CD4-positive, CD25-positive, alpha-beta regulatory T cell (primary cell): Measurements from ENCODE around the gene RINT1. TPM values are rescaled to one million over a fixed set of nuclear protein-coding genes. Genes with fewer than 3 reads are reported as not detected.
A peak's percentile ranks its signal among the peaks of the same experiment; 100 is the strongest.

Source experiments
- ATAC-seq, 2 donors: fragments of 150-1000 bp; cut with Tn5 transposase; one replicate each; pipeline ENCODE4 v1.10.0; 2021; ENCODE audit warnings: low read depth in 2 of 2, moderate number of reproducible peaks in 2 of 2, moderate library complexity in 1 of 2
- DNase-seq, 3 donors: peaks; one replicate each; pipeline versions ENCODE4 v3.0.0 to v3.0.0-alpha.2; 2012 to 2022; ENCODE audit warnings: mixed read lengths in 1 of 3
- H3K27ac ChIP-seq: one replicate; pipeline ENCODE4 v1.7.0; 2013; ENCODE audit warnings: mild to moderate bottlenecking, low read length; ENCODE audit not compliant: insufficient read depth, poor library complexity, severe bottlenecking
- H3K27me3 ChIP-seq: one replicate; pipeline ENCODE4 v1.7.0; 2013; ENCODE audit warnings: low read length; ENCODE audit not compliant: control insufficient read depth, insufficient read depth
- H3K36me3 ChIP-seq: one replicate; pipeline ENCODE4 v1.7.0; 2013; ENCODE audit warnings: mild to moderate bottlenecking, low read length, moderate library complexity; ENCODE audit not compliant: control insufficient read depth, insufficient read depth
- H3K4me1 ChIP-seq: 2 replicates; pipeline ENCODE4 v1.7.0; 2013; ENCODE audit warnings: mild to moderate bottlenecking, low read length; ENCODE audit not compliant: insufficient read depth, control insufficient read depth, poor library complexity, severe bottlenecking
- H3K4me3 ChIP-seq: one replicate; pipeline ENCODE4 v1.7.0; 2013; ENCODE audit warnings: low read depth, mild to moderate bottlenecking, low read length, moderate library complexity
- H3K9me3 ChIP-seq, 2 experiments: 1 replicate in 1 of 2; 2 replicates in 1 of 2; pipeline ENCODE4 v1.7.0; 2013; ENCODE audit warnings: low read length in 2 of 2, mild to moderate bottlenecking in 1 of 2, moderate library complexity in 1 of 2; ENCODE audit not compliant: control insufficient read depth in 2 of 2
- H3K27ac Mint-ChIP-seq, 3 donors: one replicate each; pipeline ENCODE4 v1.8.0; 2020 to 2022; ENCODE audit warnings: mild to moderate bottlenecking in 3 of 3, mixed read lengths in 3 of 3, moderate library complexity in 2 of 3
- H3K27me3 Mint-ChIP-seq: one replicate; pipeline ENCODE4 v1.8.0; 2022; ENCODE audit warnings: mild to moderate bottlenecking, mixed read lengths
- H3K36me3 Mint-ChIP-seq: one replicate; pipeline ENCODE4 v1.8.0; 2020; ENCODE audit warnings: mixed read lengths
- H3K4me1 Mint-ChIP-seq, 4 donors: one replicate each; pipeline ENCODE4 v1.8.0; 2020 to 2022; ENCODE audit warnings: mixed read lengths in 4 of 4, mild to moderate bottlenecking in 1 of 4
- H3K4me3 Mint-ChIP-seq, 4 donors: one replicate each; pipeline ENCODE4 v1.8.0; 2020 to 2022; ENCODE audit warnings: mild to moderate bottlenecking in 4 of 4, mixed read lengths in 4 of 4, moderate library complexity in 3 of 4
- H3K9me3 Mint-ChIP-seq, 7 donors: one replicate each; pipeline ENCODE4 v1.8.0; 2020 to 2022; ENCODE audit warnings: mixed read lengths in 7 of 7, mild to moderate bottlenecking in 3 of 7, moderate library complexity in 2 of 7
- polyA plus RNA-seq, 4 donors: library from polyadenylated mRNA; unstranded; fragments of 300-500 nt; fragmentation: Illumina TruSeq; gene quantifications; one replicate each; pipeline ENCODE4 v1.2.3, GENCODE V29; 2021
- total RNA-seq: library from RNA; stranded (reverse); gene quantifications from one replicate; pipeline ENCODE4 v1.2.3, GENCODE V29; 2022

RINT1 gene
- total RNA-seq = 25.5 TPM
- polyA plus RNA-seq = 10 to 100 TPM; 13.2 to 19.3 (median 18.7) TPM

DNA sequence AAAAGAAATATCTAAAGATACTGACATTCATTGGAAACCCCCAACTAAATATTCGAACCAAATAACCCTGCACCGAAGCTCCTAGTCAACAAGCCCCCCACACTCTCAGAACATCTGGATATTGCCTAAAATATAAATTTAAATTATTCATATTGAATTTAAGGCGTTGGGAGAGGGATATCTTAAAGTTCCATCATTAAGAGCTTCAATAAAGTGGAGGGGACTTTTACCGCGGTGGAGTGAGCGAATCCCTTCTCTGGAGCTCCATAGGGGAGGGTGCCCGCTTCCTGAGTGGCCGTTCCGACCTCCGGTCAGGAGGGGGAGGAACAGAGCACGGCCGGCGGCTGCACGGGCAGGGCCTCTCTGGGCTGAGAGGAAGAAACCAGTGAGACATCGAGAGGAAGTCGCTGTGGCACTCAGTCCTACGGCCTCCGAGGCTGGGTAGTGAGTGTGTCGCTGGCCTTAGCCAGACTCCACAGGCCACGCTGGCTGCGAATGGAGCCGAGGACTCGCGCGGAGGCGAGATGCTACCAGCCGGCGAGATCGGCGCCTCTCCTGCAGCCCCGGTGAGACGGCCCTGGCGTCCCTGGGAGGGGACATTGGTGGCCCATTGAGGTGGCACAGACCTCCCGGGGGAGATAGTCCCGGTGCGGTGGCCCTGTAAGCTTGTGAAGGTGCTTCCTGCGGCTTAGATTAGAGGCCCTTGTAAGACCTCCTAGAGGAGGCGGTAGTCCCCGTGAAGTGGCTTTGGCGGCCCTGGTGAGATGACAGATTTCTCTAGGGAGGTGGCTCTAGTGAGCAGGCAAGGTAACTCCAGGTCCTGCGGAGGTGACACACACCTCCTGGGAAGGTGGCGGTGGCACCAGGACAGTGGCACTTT, at the start of gene RINT1:
Gene RINT1, plus strand, starts transcription at position 410 of the 880 bp plus-strand sequence. Its CDS starts 115 bp downstream, at position 525.
- Mint-ChIP-seq H3K27me3 (no peaks in the 10 kb centered on the region), H3K36me3 (peaks cover 7% of the 10 kb centered on the region), H3K9me3 (no peaks in the 10 kb centered on the region), H3K4me3 (peak within 1 kb of the TSS; percentile 90 to 94 (median 94)), H3K27ac (peak within 1 kb of the TSS; percentile 83 to 97 (median 85)), H3K4me1 (peaks cover 18 to 60% (median 29%) of the 10 kb centered on the region in 4 donors)
- H3K27ac ChIP-seq = peak within 1 kb of the TSS; percentile 87
- H3K9me3 ChIP-seq = no peaks in the 10 kb centered on the region
- ATAC-seq = peak; percentile 99
- peak within 1 kb of the TSS; percentile 97 for H3K4me3 ChIP-seq
- peaks cover 11% of the 10 kb centered on the region for H3K36me3 ChIP-seq
- H3K4me1 ChIP-seq = peaks cover 26% of the 10 kb centered on the region
- DNase-seq = peak; percentile 79 to 93 (median 87)
- H3K27me3 ChIP-seq = no peaks in the 10 kb centered on the region

GRCh38 chr7:105487579-105488571, 44.1 kb upstream of the RINT1 start:
- peak overlapping the region; percentile 90 to 98 (median 93) for H3K27ac Mint-ChIP-seq
- ATAC-seq = peak; percentile 72 to 89

DNA sequence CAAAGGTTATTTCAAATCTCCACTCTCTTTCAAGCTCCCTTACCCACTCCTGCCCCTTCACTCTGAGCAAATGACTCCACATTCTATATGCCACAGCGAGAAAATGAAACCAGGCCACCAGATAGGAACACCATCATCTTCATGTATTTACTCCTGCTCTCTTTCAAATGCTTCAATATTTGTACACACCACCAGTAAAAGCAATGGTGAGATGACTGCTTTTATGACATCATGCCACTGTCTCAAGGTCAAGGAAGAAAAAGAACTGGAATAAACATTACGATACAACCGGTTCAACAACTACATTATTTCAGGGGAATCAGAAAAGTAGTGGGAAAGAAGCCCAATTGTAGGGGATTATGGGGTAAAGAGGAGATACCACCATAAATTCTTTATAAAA, 42.6 kb upstream of the RINT1 start:
- H3K27ac Mint-ChIP-seq = no peak overlapping the region
- H3K36me3 ChIP-seq = peaks cover 3% of the 10 kb centered on the region
- H3K27me3 Mint-ChIP-seq = no peaks in the 10 kb centered on the region
- DNase-seq = no peak
- no peak overlapping the region for H3K27ac ChIP-seq
- peaks cover 7 to 17% (median 15%) of the 10 kb centered on the region in 4 donors for H3K4me1 Mint-ChIP-seq
- peak overlapping the region in 1 of 4 donors; percentile 0 for H3K4me3 Mint-ChIP-seq
- H3K9me3 ChIP-seq = no peaks in the 10 kb centered on the region
- peaks cover 8% of the 10 kb centered on the region for H3K4me1 ChIP-seq
- H3K9me3 Mint-ChIP-seq = no peaks in the 10 kb centered on the region
- no peaks in the 10 kb centered on the region for H3K27me3 ChIP-seq
- H3K4me3 ChIP-seq = no peak overlapping the region
- ATAC-seq = no peak
- H3K36me3 Mint-ChIP-seq = peaks cover 4% of the 10 kb centered on the region

More at GRCh38 chr7:105487579-105488571, 44.1 kb upstream of the RINT1 start:
- Histone ChIP-seq H3K27ac (peak overlapping the region; percentile 24), H3K27me3 (no peaks in the 10 kb centered on the region), H3K36me3 (peaks cover 3% of the 10 kb centered on the region), H3K9me3 (no peaks in the 10 kb centered on the region), H3K4me3 (peak overlapping the region; percentile 28), H3K4me1 (peaks cover 8% of the 10 kb centered on the region)
- no peaks in the 10 kb centered on the region for H3K27me3 Mint-ChIP-seq
- peaks cover 7 to 17% (median 16%) of the 10 kb centered on the region in 4 donors for H3K4me1 Mint-ChIP-seq
- peaks cover 4% of the 10 kb centered on the region for H3K36me3 Mint-ChIP-seq
- peak overlapping the region in 1 of 4 donors; percentile 41 for H3K4me3 Mint-ChIP-seq
- DNase-seq = peak in 2 of 3 donors; percentile 68 to 86
- no peaks in the 10 kb centered on the region for H3K9me3 Mint-ChIP-seq

DNA sequence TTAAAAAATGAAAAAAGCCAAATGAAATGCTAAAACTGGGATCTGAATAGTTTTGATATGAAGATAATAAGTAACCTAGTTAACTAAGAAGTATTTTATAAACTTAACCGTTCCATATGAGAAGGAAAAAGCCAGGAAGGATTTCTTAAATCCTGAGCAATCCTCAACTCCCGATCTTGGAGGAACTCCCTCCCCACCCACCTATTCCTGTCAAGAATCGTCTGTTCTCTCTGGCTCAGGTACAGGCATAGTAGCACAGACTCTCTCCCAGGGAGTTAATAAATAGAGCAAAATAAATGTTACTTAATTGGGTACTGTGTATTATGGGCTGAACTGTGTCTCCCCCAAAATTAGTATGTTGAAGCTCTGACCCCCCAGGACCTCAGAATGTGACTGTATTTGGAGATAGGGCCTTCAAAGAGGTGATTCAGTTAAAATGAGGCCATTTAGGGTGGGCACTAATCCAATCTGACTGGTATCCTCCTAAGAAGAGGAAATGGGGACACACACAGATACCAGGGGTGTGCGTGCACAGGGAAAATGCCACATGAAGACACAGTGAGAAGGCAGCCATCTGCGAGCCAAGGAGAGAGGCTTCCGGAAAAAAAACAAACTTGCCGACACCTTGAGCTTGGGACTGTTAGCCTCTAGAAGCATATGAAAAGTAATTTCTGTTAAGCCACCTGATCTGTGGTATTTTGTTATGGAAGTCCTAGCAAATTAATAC, 38.6 kb upstream of the RINT1 start:
- Mint-ChIP-seq H3K27me3 (no peaks in the 10 kb centered on the region), H3K36me3 (no peaks in the 10 kb centered on the region), H3K27ac (peak overlapping the region in 1 of 3 donors; percentile 35), H3K9me3 (no peaks in the 10 kb centered on the region), H3K4me1 (peaks cover 0 to under 1% (median under 1%) of the 10 kb centered on the region in 4 donors), H3K4me3 (no peak overlapping the region)
- Histone ChIP-seq H3K27me3 (no peaks in the 10 kb centered on the region), H3K27ac (no peak overlapping the region), H3K4me3 (no peak overlapping the region), H3K4me1 (no peaks in the 10 kb centered on the region), H3K9me3 (no peaks in the 10 kb centered on the region), H3K36me3 (no peaks in the 10 kb centered on the region)
- ATAC-seq (no peak), DNase-seq (no peak)

GRCh38 chr7:105493923-105494315, 38.1 kb upstream of the RINT1 start:
- Mint-ChIP-seq H3K4me3 (no peak overlapping the region), H3K9me3 (no peaks in the 10 kb centered on the region), H3K4me1 (no peaks in the 10 kb centered on the region), H3K27me3 (no peaks in the 10 kb centered on the region), H3K36me3 (no peaks in the 10 kb centered on the region), H3K27ac (no peak overlapping the region)
- ATAC-seq (no peak), DNase-seq (no peak)
- H3K9me3 ChIP-seq = no peaks in the 10 kb centered on the region
- no peak overlapping the region for H3K27ac ChIP-seq
- no peak overlapping the region for H3K4me3 ChIP-seq
- H3K27me3 ChIP-seq = no peaks in the 10 kb centered on the region
- no peaks in the 10 kb centered on the region for H3K36me3 ChIP-seq
- H3K4me1 ChIP-seq = no peaks in the 10 kb centered on the region

DNA sequence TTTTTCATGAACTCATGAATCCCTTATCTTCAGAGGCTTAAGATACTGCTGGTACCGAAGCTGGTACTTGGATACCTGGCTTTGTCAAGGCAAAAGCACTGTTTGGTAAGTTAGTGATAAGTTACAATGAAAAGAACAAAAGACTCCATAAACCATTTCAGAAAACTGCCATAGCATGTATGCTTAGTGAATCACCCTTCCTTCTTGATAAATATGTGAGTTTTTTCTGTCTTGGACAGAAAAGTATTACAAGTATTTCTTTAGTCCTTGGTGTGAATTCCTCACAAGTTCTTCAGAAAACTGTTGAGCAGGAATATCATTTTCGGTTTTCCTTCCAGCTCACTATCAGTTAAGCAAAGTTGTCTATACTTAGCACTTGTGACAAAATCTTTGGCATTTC, 35.5 kb upstream of the RINT1 start:
- ATAC-seq = no peak
- no peak for DNase-seq
- Histone ChIP-seq H3K9me3 (no peaks in the 10 kb centered on the region), H3K4me3 (no peak overlapping the region), H3K27ac (no peak overlapping the region), H3K36me3 (peaks cover 4% of the 10 kb centered on the region), H3K4me1 (no peaks in the 10 kb centered on the region), H3K27me3 (no peaks in the 10 kb centered on the region)
- no peaks in the 10 kb centered on the region for H3K4me1 Mint-ChIP-seq
- H3K36me3 Mint-ChIP-seq = peaks cover 15% of the 10 kb centered on the region
- no peak overlapping the region for H3K4me3 Mint-ChIP-seq
- no peaks in the 10 kb centered on the region for H3K9me3 Mint-ChIP-seq
- H3K27ac Mint-ChIP-seq = no peak overlapping the region
- no peaks in the 10 kb centered on the region for H3K27me3 Mint-ChIP-seq

DNA sequence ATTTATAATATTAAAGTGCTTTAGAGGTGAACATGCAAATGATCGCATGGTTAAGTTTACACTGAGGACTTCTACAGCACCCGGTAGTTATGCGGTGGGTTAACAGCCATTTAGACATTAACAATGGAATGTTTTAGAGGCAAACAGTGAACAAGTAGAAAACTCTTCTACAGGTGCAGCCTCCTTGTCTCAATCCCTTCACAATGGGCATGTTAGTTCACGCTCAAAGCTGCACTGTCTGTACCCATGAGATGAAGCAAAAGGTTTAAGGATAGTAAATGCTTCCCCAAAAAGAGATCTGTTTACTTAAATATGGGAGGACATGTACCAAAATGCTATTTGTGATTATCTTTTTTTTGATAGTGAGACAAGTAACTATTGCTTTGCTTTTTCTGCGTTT, 35.0 kb upstream of the RINT1 start:
- Mint-ChIP-seq H3K27ac (no peak overlapping the region), H3K4me3 (no peak overlapping the region), H3K9me3 (no peaks in the 10 kb centered on the region), H3K4me1 (no peaks in the 10 kb centered on the region), H3K27me3 (no peaks in the 10 kb centered on the region), H3K36me3 (peaks cover 17% of the 10 kb centered on the region)
- no peak overlapping the region for H3K27ac ChIP-seq
- no peak overlapping the region for H3K4me3 ChIP-seq
- DNase-seq (no peak), ATAC-seq (no peak)
- H3K27me3 ChIP-seq = no peaks in the 10 kb centered on the region
- H3K36me3 ChIP-seq = peaks cover 4% of the 10 kb centered on the region
- H3K9me3 ChIP-seq = no peaks in the 10 kb centered on the region
- no peaks in the 10 kb centered on the region for H3K4me1 ChIP-seq
